Kidney (tissue), 14 donors: Measurements from ENCODE around the gene TESK1. TPM values are rescaled to one million over a fixed set of nuclear protein-coding genes. Genes with fewer than 3 reads are reported as not detected.
A peak's percentile ranks its signal among the peaks of the same experiment; 100 is the strongest.

Source experiments
- DNase-seq, 5 donors: peaks; one replicate each; pipeline ENCODE4 v3.0.0-alpha.2; 2013 to 2020
- FAIRE-seq: peaks from 2 replicates; lab custom pipeline; 2012; peaks lifted over from hg19 to GRCh38; lab: Jason Lieb, UNC
- H3K27ac ChIP-seq, 2 donors: one replicate each; pipeline ENCODE4 v1.7.0; 2013; ENCODE audit warnings: low read depth in 2 of 2, low read length in 2 of 2, inconsistent platforms in 1 of 2
- H3K27me3 ChIP-seq: one replicate; pipeline ENCODE4 v1.7.1; 2013; ENCODE audit warnings: low read length, inconsistent platforms; ENCODE audit not compliant: control insufficient read depth, insufficient read depth
- H3K36me3 ChIP-seq, 3 donors: one replicate each; pipeline versions ENCODE4 v1.7.0 to v1.7.1; 2013; ENCODE audit warnings: low read length in 3 of 3, control low read depth in 1 of 3, inconsistent platforms in 1 of 3; ENCODE audit not compliant: insufficient read depth in 3 of 3, control insufficient read depth in 2 of 3
- H3K4me1 ChIP-seq, 3 donors: one replicate each; pipeline versions ENCODE4 v1.7.0 to v1.7.1; 2013; ENCODE audit warnings: low read length in 3 of 3, inconsistent platforms in 1 of 3, low read depth in 1 of 3; ENCODE audit not compliant: control insufficient read depth in 2 of 3, insufficient read depth in 2 of 3
- H3K4me3 ChIP-seq, 3 donors: one replicate each; pipeline versions ENCODE4 v1.7.0 to v1.8.1; 2013; ENCODE audit warnings: low read length in 3 of 3, control low read depth in 1 of 3, inconsistent platforms in 1 of 3
- H3K9ac ChIP-seq, 3 donors: one replicate each; pipeline versions ENCODE4 v1.7.0 to v1.7.1; 2013; ENCODE audit warnings: low read length in 3 of 3, control low read depth in 1 of 3, inconsistent platforms in 1 of 3
- H3K9me3 ChIP-seq, 3 donors: one replicate each; pipeline versions ENCODE4 v1.7.0 to v1.7.1; 2013; ENCODE audit warnings: low read length in 3 of 3, control low read depth in 1 of 3, inconsistent platforms in 1 of 3; ENCODE audit not compliant: control insufficient read depth in 2 of 3, insufficient read depth in 1 of 3
- intact Hi-C: fragments of 100-400 bp; cut with DNase I; formaldehyde crosslinking; loops from one replicate; pipeline ENCODE4 v1.11.1; 2022
- polyA plus RNA-seq: library from polyadenylated mRNA; stranded (reverse); fragments of 350-450 nt; fragmentation: Illumina TruSeq; extraction: RNeasy Lipid Tissue Mini Kit (QIAGEN cat#74804); gene quantifications from one replicate; pipeline ENCODE4 v1.2.3, GENCODE V29; 2014; ENCODE audit warnings: low read depth, low replicate concordance; ENCODE audit not compliant: insufficient read depth
- total RNA-seq: library from RNA; stranded (reverse); fragmentation: NEBNext Ultra II Directional; extraction: Animal tissue kit (Norgen Biotek cat#: 25700); gene quantifications from one replicate; pipeline ENCODE4 v1.2.1, GENCODE V29; 2021
- TF ChIP-seq, protein P1 (sequence below): IDR thresholded peaks from 3 replicates; pipeline ENCODE4 v1.5.1; 2012; ENCODE audit warnings: mild to moderate bottlenecking, moderate library complexity, borderline replicate concordance; ENCODE audit not compliant: insufficient read depth; ENCODE audit errors: extremely low read depth
- donor health status: control.
- donor health status: control.
- donor health status: control.
- donor health status: control.
- donor health status: control.
- donor health status: DM: yes; HTN: yes; CAD: no.
- donor health status: Normal renal cell carcinoma (clear cell type).

Gene TESK1
- total and polyA plus RNA-seq, 2 donors from 2014 or later: 34.6 to 35.8 TPM

DNA sequence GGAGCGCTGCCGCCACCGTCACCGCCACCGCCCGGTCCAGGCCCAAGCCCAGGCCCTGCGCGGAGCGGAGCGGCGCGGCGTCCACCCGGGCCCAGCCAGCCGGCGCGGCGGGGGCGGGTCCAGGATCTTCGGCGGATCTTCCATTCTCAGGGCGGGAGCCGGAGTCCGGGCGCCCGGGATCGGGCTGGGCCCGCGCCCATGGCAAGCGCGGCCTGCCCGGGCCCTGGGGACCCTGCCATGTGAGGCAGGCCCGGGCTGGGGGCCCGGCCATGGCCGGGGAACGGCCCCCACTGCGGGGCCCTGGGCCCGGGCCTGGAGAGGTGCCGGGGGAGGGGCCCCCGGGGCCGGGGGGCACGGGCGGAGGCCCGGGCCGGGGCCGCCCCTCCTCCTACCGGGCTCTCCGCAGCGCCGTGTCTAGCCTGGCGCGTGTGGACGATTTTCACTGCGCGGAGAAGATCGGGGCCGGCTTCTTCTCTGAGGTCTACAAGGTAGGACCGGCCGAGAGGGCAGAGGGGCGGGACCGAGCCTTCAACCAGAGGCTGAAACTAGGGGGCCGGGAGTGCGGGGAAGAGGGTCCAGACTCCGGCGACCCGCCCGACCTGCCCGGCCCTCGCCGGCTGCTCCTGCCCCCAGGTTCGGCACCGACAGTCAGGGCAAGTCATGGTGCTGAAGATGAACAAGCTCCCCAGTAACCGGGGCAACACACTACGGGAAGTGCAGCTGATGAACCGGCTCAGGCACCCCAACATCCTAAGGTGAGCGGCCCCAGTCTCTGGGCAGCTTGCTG, 482 bp downstream of the TESK1 start:
- FAIRE-seq (no peak), DNase-seq (peak in 4 of 5 donors; percentile 16 to 88 (median 66))
- peak overlapping the region; percentile 56 to 72 (median 71) for H3K4me3 ChIP-seq
- H3K27ac ChIP-seq: no peak overlapping the region
- TF ChIP-seq, protein P1, sequence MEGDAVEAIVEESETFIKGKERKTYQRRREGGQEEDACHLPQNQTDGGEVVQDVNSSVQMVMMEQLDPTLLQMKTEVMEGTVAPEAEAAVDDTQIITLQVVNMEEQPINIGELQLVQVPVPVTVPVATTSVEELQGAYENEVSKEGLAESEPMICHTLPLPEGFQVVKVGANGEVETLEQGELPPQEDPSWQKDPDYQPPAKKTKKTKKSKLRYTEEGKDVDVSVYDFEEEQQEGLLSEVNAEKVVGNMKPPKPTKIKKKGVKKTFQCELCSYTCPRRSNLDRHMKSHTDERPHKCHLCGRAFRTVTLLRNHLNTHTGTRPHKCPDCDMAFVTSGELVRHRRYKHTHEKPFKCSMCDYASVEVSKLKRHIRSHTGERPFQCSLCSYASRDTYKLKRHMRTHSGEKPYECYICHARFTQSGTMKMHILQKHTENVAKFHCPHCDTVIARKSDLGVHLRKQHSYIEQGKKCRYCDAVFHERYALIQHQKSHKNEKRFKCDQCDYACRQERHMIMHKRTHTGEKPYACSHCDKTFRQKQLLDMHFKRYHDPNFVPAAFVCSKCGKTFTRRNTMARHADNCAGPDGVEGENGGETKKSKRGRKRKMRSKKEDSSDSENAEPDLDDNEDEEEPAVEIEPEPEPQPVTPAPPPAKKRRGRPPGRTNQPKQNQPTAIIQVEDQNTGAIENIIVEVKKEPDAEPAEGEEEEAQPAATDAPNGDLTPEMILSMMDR: no peak
- intact Hi-C loops: no loop called here
- H3K36me3 ChIP-seq: peaks cover 0 to 12% (median 0%) of the 10 kb centered on the region in 3 donors
- H3K9me3 ChIP-seq: no peaks in the 10 kb centered on the region
- no peaks in the 10 kb centered on the region for H3K27me3 ChIP-seq
- H3K4me1 ChIP-seq: peaks cover 5 to 12% (median 12%) of the 10 kb centered on the region in 3 donors
- peak overlapping the region; percentile 36 to 80 (median 68) for H3K9ac ChIP-seq

DNA sequence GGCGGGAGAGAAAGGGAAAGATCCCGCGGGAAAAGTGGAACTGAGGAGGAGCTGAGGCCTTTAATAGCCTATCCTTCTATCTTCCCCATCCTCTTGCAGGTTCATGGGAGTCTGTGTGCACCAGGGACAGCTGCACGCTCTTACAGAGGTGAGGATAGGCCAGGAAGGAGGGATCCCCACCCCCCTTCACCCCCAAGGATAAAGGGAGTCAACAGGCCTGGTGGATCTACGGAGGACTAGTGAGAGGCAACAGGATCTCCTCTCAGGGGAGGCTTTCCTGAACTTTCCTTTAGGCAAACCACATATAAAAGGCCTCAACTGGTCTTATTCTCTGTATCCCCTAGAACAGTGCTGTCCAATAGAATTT, 1.1 kb downstream of the TESK1 start:
- peaks cover 5 to 12% (median 12%) of the 10 kb centered on the region in 3 donors for H3K4me1 ChIP-seq
- TF ChIP-seq, protein P1: no peak
- H3K36me3 ChIP-seq: peaks cover 0 to 12% (median 0%) of the 10 kb centered on the region in 3 donors
- H3K27me3 ChIP-seq: no peaks in the 10 kb centered on the region
- H3K4me3 ChIP-seq: peak overlapping the region; percentile 56 to 72 (median 71)
- DNase-seq: peak in 1 of 5 donors; percentile 30
- H3K27ac ChIP-seq: no peak overlapping the region
- FAIRE-seq: no peak
- peak overlapping the region; percentile 36 to 80 (median 68) for H3K9ac ChIP-seq
- H3K9me3 ChIP-seq: no peaks in the 10 kb centered on the region
- intact Hi-C loops: no loop called here

DNA sequence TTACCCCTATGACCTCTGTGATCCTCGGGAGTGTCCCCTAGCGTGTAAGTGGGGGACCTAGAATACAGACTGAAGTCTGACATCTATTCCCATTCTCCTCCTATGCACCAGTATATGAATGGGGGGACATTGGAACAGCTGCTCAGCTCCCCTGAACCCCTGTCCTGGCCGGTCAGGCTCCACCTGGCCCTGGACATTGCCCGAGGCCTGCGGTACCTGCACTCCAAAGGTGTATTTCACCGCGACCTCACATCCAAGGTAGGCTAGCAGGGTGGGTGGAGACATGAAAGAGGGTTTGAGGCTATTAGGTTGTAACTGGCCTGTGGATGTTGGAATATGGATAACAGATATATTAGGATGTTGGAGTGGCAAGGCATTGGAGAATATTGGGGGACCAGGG, 1.7 kb downstream of the TESK1 start:
- intact Hi-C loops: no loop called here
- no peak overlapping the region for H3K27ac ChIP-seq
- H3K4me3 ChIP-seq: no peak overlapping the region

More for the DNA sequence above, 1.7 kb downstream of the TESK1 start:
- DNase-seq: no peak
- peak overlapping the region in 2 of 3 donors; percentile 33 to 80 for H3K9ac ChIP-seq
- H3K27me3 ChIP-seq: no peaks in the 10 kb centered on the region
- peaks cover 5 to 12% (median 12%) of the 10 kb centered on the region in 3 donors for H3K4me1 ChIP-seq
- peaks cover 0 to 12% (median 0%) of the 10 kb centered on the region in 3 donors for H3K36me3 ChIP-seq
- TF ChIP-seq, protein P1: no peak
- no peaks in the 10 kb centered on the region for H3K9me3 ChIP-seq
- FAIRE-seq: no peak
